Cardiac muscle cell (in vitro differentiated cells and primary cell): ENCODE measurements around the gene SDK2. TPM values are rescaled to one million over a fixed set of nuclear protein-coding genes. Genes with fewer than 3 reads are reported as not detected.
"Not testable (repeated sequence)": the region's sequence is repeated elsewhere in the genome, so short reads cannot be mapped to it uniquely, and the experiment has no call there.

Experiments
- DNase-seq, 2 donors: peaks; one replicate each; pipeline versions ENCODE4 v3.0.0 to v3.0.0-alpha.2; 2010 to 2017; ENCODE audit warnings: low read depth in 1 of 2, low spot score in 1 of 2
- H3K27ac ChIP-seq: fragments of 200-600 bp; sonication (generic); 2 replicates; pipeline ENCODE4 v1.5.1; 2016
- H3K27me3 ChIP-seq: fragments of 200-600 bp; sonication (generic); 2 replicates; pipeline ENCODE4 v1.6.0; 2016; ENCODE audit warnings: control low read depth
- H3K36me3 ChIP-seq: fragments of 200-600 bp; sonication (generic); 2 replicates; pipeline ENCODE4 v1.5.1; 2016; ENCODE audit warnings: control low read depth
- H3K4me1 ChIP-seq: fragments of 200-600 bp; sonication (generic); 2 replicates; pipeline ENCODE4 v1.8.1; 2017; ENCODE audit warnings: low read depth, mild to moderate bottlenecking, mixed run types
- H3K4me3 ChIP-seq: fragments of 200-600 bp; sonication (generic); 2 replicates; pipeline ENCODE4 v1.5.1; 2016; ENCODE audit warnings: mild to moderate bottlenecking
- H3K9me3 ChIP-seq: fragments of 200-600 bp; sonication (generic); 2 replicates; pipeline ENCODE4 v1.5.1; 2017; ENCODE audit warnings: low read depth, mild to moderate bottlenecking, control low read depth
- CTCF ChIP-seq: IDR thresholded peaks from 2 replicates; pipeline ENCODE4 v1.5.1; 2012; ENCODE audit warnings: low read depth, mild to moderate bottlenecking, low read length
- polyA plus RNA-seq: library from polyadenylated mRNA; unstranded; fragments of >200 nt; fragmentation: Nextera tagmentation; extraction: Ambion mirVana; gene quantifications from 2 replicates; pipeline ENCODE4 v1.2.1, GENCODE V29; 2016
- total RNA-seq: library from RNA; depleted of rRNA; stranded (reverse); fragments of >200 nt; gene quantifications from 2 replicates; pipeline ENCODE4 v1.2.3, GENCODE V29; 2016

Gene SDK2
- total and polyA plus RNA-seq, 2 experiments from 2014 or later: 11.8 to 46.8 TPM

GRCh38 chr17:73334771-73335513 lies 309.3 kb downstream of the SDK2 start:
- Histone ChIP-seq H3K4me1 (peaks cover 8% of the 10 kb centered on the region), H3K27ac (no peak overlapping the region), H3K36me3 (no peaks in the 10 kb centered on the region), H3K9me3 (no peaks in the 10 kb centered on the region), H3K27me3 (no peaks in the 10 kb centered on the region), H3K4me3 (no peak overlapping the region)
- no peak for TF ChIP-seq CTCF
- DNase-seq: no peak

- peak overlapping the region; percentile 5 for H3K27ac ChIP-seq
- peak in 1 of 2 donors; percentile 55 for DNase-seq
Measured at GRCh38 chr17:73333445-73333844, 310.8 kb downstream of the SDK2 start.

DNA sequence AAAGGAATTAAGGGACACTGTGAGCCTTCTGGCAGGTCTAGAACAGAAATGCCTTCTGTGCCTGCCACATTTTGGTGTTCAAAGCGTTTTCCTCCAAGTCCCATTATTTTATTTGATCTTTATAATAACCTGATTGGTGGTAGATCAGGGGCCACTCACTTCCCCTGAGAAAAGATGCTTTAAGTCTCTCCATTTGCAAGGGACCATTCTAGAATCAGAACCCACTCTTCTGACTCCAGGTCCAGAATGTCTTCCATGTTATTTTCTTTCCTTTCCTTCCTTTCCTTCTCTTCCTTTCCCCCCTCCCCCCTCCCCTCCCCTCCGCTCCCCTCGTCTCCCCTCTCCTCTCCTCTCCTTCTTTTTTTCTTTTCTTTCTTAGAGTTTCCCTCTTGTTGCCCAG lies 313.2 kb downstream of the SDK2 start:
- H3K4me1 ChIP-seq: peaks cover 8% of the 10 kb centered on the region

More at GRCh38 chr17:73333445-73333844, 310.8 kb downstream of the SDK2 start:
- not testable (repeated sequence) for H3K9me3 ChIP-seq, H3K36me3 ChIP-seq, H3K4me3 ChIP-seq, H3K27me3 ChIP-seq, H3K4me1 ChIP-seq

DNA sequence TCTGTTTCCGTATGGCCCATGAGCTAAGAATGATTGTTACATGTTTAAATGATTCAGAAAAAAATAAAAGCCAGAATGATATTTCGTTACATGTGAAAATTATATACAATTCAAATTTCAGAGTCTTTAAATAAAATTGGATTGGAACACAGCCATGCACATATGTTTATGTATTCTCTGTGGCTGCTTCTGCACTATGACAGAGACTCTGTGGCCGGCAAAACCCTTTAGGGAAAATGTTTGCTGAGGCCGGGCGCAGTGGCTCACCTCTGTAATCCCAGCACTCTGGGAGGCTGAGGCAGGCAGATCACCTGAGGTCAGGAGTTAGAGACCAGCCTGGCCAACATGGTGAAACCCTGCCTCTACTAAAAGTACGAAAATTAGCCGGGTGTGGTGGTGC lies 316.6 kb downstream of the SDK2 start:
- Histone ChIP-seq H3K27me3 (no peaks in the 10 kb centered on the region), H3K4me3 (no peak overlapping the region), H3K36me3 (no peaks in the 10 kb centered on the region), H3K9me3 (no peaks in the 10 kb centered on the region), H3K27ac (no peak overlapping the region), H3K4me1 (peaks cover 5% of the 10 kb centered on the region)
- TF ChIP-seq CTCF: no peak
- no peak for DNase-seq

More for the DNA sequence above, 313.2 kb downstream of the SDK2 start:
- no peak overlapping the region for H3K4me3 ChIP-seq
- H3K9me3 ChIP-seq: no peaks in the 10 kb centered on the region
- TF ChIP-seq CTCF: no peak
- DNase-seq: no peak
- H3K27me3 ChIP-seq: no peaks in the 10 kb centered on the region
- no peak overlapping the region for H3K27ac ChIP-seq
- H3K36me3 ChIP-seq: no peaks in the 10 kb centered on the region

DNA sequence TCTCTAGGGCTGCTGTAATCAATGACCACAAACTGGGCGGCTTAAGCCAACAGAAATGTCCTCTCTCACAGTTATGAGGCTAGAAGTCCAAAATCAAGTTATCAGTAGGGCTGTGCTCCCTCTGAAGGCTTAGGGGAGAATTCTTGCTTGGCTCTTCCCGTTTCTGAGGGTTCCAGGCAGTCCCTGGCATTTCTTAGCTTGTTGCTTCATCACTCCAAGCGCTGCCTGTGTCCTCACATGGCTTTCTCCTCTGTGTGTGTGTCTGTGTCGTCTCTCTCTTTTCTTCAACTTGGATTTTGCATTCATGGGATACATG lies 318.8 kb downstream of the SDK2 start:
- H3K4me1 ChIP-seq: peaks cover 14% of the 10 kb centered on the region
- no peak overlapping the region for H3K4me3 ChIP-seq
- H3K36me3 ChIP-seq: no peaks in the 10 kb centered on the region
- H3K9me3 ChIP-seq: no peaks in the 10 kb centered on the region
- DNase-seq: peak in 1 of 2 donors; percentile 95
- no peaks in the 10 kb centered on the region for H3K27me3 ChIP-seq
- TF ChIP-seq CTCF: peak; percentile 49
- no peak overlapping the region for H3K27ac ChIP-seq

GRCh38 chr17:73324711-73325526 lies 319.3 kb downstream of the SDK2 start:
- Histone ChIP-seq H3K4me3 (no peak overlapping the region), H3K36me3 (no peaks in the 10 kb centered on the region), H3K4me1 (peaks cover 14% of the 10 kb centered on the region), H3K27ac (no peak overlapping the region), H3K27me3 (no peaks in the 10 kb centered on the region), H3K9me3 (no peaks in the 10 kb centered on the region)
- no peak for TF ChIP-seq CTCF
- DNase-seq: no peak
